GM12878 (cell line): Measurements from ENCODE around the gene ATP8B1. TPM values are rescaled to one million over a fixed set of nuclear protein-coding genes. Genes with fewer than 3 reads are reported as not detected.

Experiments
- ATAC-seq: fragments of 200-7000 bp; cut with Tn5 transposase; 3 replicates; pipeline ENCODE4 v1.9.1; 2020; ENCODE audit warnings: mild to moderate bottlenecking, moderate library complexity
- BruUV-seq: library from RNA; stranded (reverse); fragments of 400-500 nt; replicated peaks from 2 replicates; lab custom pipeline; 2021; lab: Mats Ljungman, UMichigan
- CTCF ChIA-PET: fragments of 300-600 bp; sonication (Branson Sonifier 250); formaldehyde crosslinking; extraction: SDS; loops from one replicate; lab custom pipeline; 2021; ENCODE audit warnings: inconsistent platforms; lab: Yijun Ruan, JAX
- POLR2A ChIA-PET: fragments of 350-600 bp; formaldehyde crosslinking; extraction: SDS; loops from one replicate; lab custom pipeline; 2021; ENCODE audit warnings: inconsistent platforms; lab: Charles Lee
- RAD21 ChIA-PET: fragments of 300-600 bp; sonication (Branson Sonifier 250); formaldehyde crosslinking; loops from one replicate; lab custom pipeline; 2023; ENCODE audit warnings: antibody characterized with exemption; ENCODE audit not compliant: unreplicated experiment; lab: Charles Lee
- SMC1A ChIA-PET: fragments of 300-600 bp; sonication (Branson Sonifier 250); formaldehyde crosslinking; loops from one replicate; lab custom pipeline; 2023; ENCODE audit not compliant: unreplicated experiment, uncharacterized antibody; lab: Charles Lee
- DNase-seq: peaks from one replicate; pipeline ENCODE4 v3.0.0-alpha.2; 2011; ENCODE audit warnings: low read depth, low spot score
- FAIRE-seq: peaks from 3 replicates; lab custom pipeline; 2011; peaks lifted over from hg19 to GRCh38; lab: Jason Lieb, UNC
- H2AFZ ChIP-seq: 2 replicates; pipeline ENCODE4 v1.6.0; 2011; ENCODE audit warnings: low read depth, low read length, control low read depth; ENCODE audit not compliant: control insufficient read depth
- H3K27ac ChIP-seq: 2 replicates; pipeline ENCODE4 v1.5.1; 2011; ENCODE audit warnings: control low read depth; ENCODE audit not compliant: control insufficient read depth, insufficient read depth
- H3K27me3 ChIP-seq, 2 experiments: replicated peaks in 1 of 2; 2 replicates each; pipeline versions ENCODE4 v1.6.0 to v1.6.1; 2011; ENCODE audit warnings: low read length in 1 of 2; ENCODE audit not compliant: control insufficient read depth in 2 of 2, insufficient read depth in 2 of 2
- H3K36me3 ChIP-seq, 2 experiments: 2 replicates each; pipeline ENCODE4 v1.5.1; 2011; ENCODE audit warnings: low read length in 1 of 2; ENCODE audit not compliant: control insufficient read depth in 2 of 2, insufficient read depth in 2 of 2
- H3K4me1 ChIP-seq: 2 replicates; pipeline ENCODE4 v1.6.1; 2011; ENCODE audit warnings: mild to moderate bottlenecking, low read length, moderate library complexity, mixed read lengths; ENCODE audit not compliant: control insufficient read depth, insufficient read depth
- H3K4me2 ChIP-seq: 2 replicates; pipeline ENCODE4 v1.6.0; 2011; ENCODE audit warnings: control low read depth; ENCODE audit not compliant: control insufficient read depth, insufficient read depth
- H3K4me3 ChIP-seq: fragments of 200-600 bp; sonication (generic); 2 replicates; pipeline ENCODE4 v1.5.1; 2016
- H3K79me2 ChIP-seq: 2 replicates; pipeline ENCODE4 v1.6.0; 2011; ENCODE audit warnings: low read length; ENCODE audit not compliant: control insufficient read depth, insufficient read depth
- H3K9ac ChIP-seq: 2 replicates; pipeline ENCODE4 v1.8.0; 2011; ENCODE audit warnings: low read length, control low read depth, mixed read lengths; ENCODE audit not compliant: control insufficient read depth, insufficient read depth
- H3K9me3 ChIP-seq: replicated peaks from 3 replicates; pipeline ENCODE4 v1.5.1; 2011; ENCODE audit warnings: mild to moderate bottlenecking, low read length; ENCODE audit not compliant: control insufficient read depth, insufficient read depth
- H4K20me1 ChIP-seq: 2 replicates; pipeline ENCODE4 v1.6.0; 2011; ENCODE audit not compliant: control insufficient read depth, insufficient read depth
- ATF7 ChIP-seq: fragments of 450-650 bp; IDR thresholded peaks from 2 replicates; pipeline ENCODE4 v1.6.1; 2016; ENCODE audit warnings: low read depth, mild to moderate bottlenecking
- CBX3 ChIP-seq: fragments of 200-600 bp; sonication (generic); IDR thresholded peaks from 2 replicates; pipeline ENCODE4 v1.6.1; 2016; ENCODE audit warnings: low read depth, borderline replicate concordance
- CEBPZ ChIP-seq: fragments of 150-350 bp; IDR thresholded peaks from 2 replicates; pipeline ENCODE4 v1.6.1; 2016; ENCODE audit warnings: low read depth, low read length
- GABPA ChIP-seq: IDR thresholded peaks from 2 replicates; pipeline ENCODE4 v1.6.1; 2014; ENCODE audit warnings: antibody characterized with exemption, low read depth, mild to moderate bottlenecking, inconsistent platforms
- MYB ChIP-seq: fragments of 150-350 bp; IDR thresholded peaks from 2 replicates; pipeline ENCODE4 v1.6.1; 2014; ENCODE audit warnings: mild to moderate bottlenecking, low read depth, low read length, borderline replicate concordance
- RELA ChIP-seq: fragments of 450-650 bp; IDR thresholded peaks from 2 replicates; pipeline ENCODE4 v1.8.0; 2014; ENCODE audit warnings: borderline replicate concordance; ENCODE audit not compliant: partially characterized antibody
- SIX5 ChIP-seq: IDR thresholded peaks from 2 replicates; pipeline ENCODE4 v1.6.1; 2011; ENCODE audit warnings: mild to moderate bottlenecking, low read depth, low read length, moderate library complexity; ENCODE audit not compliant: severe bottlenecking
- SMAD5 ChIP-seq: IDR thresholded peaks from 2 replicates; pipeline ENCODE4 v1.6.1; 2016; ENCODE audit warnings: antibody characterized with exemption, low read depth
- SRF ChIP-seq, 2 experiments: IDR thresholded peaks; 2 replicates each; pipeline ENCODE4 v1.6.1; 2011; ENCODE audit warnings: low read depth in 2 of 2, low read length in 2 of 2, mild to moderate bottlenecking in 1 of 2, moderate library complexity in 1 of 2
- ZNF24 ChIP-seq: fragments of 450-650 bp; IDR thresholded peaks from 2 replicates; pipeline ENCODE4 v1.6.1; 2017; ENCODE audit warnings: antibody characterized with exemption, mild to moderate bottlenecking
- WGBS: methylation state at CpG from one replicate; pipeline ENCODE4 v1.1.6; 2016; ENCODE audit warnings: low lambda C conversion rate; ENCODE audit not compliant: insufficient replicate concordance, insufficient coverage; ENCODE audit errors: missing lambda C conversion rate; 5-methylcytosine and 5-hydroxymethylcytosine counted together
- in situ Hi-C: fragments of 300-500 bp; cut with MboI; formaldehyde crosslinking; loops from 9 replicates; pipeline ENCODE4 v1.14.3; 2018; ENCODE audit warnings: mixed read lengths
- intact Hi-C: fragments of 100-400 bp; cut with micrococcal nuclease; formaldehyde crosslinking; loops from one replicate; pipeline ENCODE4 v1.14.2; 2022; ENCODE audit not compliant: unreplicated experiment
- polyA plus RNA-seq, 11 experiments: library from polyadenylated mRNA; depleted of rRNA in 4 of 11; unstranded in 6 of 11; stranded (reverse) in 5 of 11; fragments of >200 nt; fragmentation: Nextera tagmentation in 4 of 11; fragmentation: Illumina TruSeq in 1 of 11; extraction: Ambion mirVana in 4 of 11; extraction: Trizol in 1 of 11; gene quantifications; 1 replicate in 1 of 11; 2 replicates in 10 of 11; pipeline versions ENCODE4 v1.2.1 to v1.2.3, GENCODE V29; 2011 to 2016; ENCODE audit warnings: inconsistent platforms in 2 of 11, missing spikeins in 2 of 11, low read depth in 1 of 11
- total RNA-seq, 4 experiments: library from RNA; depleted of rRNA in 3 of 4; stranded (reverse); fragments of >200 nt in 3 of 4; fragmentation: Illumina TruSeq in 1 of 4; extraction: Trizol in 1 of 4; gene quantifications; 2 replicates each; pipeline versions ENCODE4 v1.2.1 to v1.2.3, GENCODE V29; 2013 to 2021
- TF ChIP-seq, protein P1 (sequence below): fragments of 450-650 bp; IDR thresholded peaks from 2 replicates; pipeline ENCODE4 v1.6.1; 2016; ENCODE audit warnings: mild to moderate bottlenecking, moderate library complexity, borderline replicate concordance
- TF ChIP-seq, protein P2 (sequence below): IDR thresholded peaks from 2 replicates; pipeline ENCODE4 v1.6.1; 2012; ENCODE audit warnings: low read depth, low read length, improper control_type of control experiment
- TF ChIP-seq, protein P3 (sequence below): fragments of 450-650 bp; IDR thresholded peaks from 2 replicates; pipeline ENCODE4 v1.6.1; 2017; ENCODE audit warnings: low read depth, mild to moderate bottlenecking, moderate library complexity

The ATP8B1 gene
- total and polyA plus RNA-seq, 10 of the 15 experiments (the other 5 are each of a cell fraction or from before 2014, with no cell fraction given): 0.03 to 0.37 (median 0.11) TPM

DNA sequence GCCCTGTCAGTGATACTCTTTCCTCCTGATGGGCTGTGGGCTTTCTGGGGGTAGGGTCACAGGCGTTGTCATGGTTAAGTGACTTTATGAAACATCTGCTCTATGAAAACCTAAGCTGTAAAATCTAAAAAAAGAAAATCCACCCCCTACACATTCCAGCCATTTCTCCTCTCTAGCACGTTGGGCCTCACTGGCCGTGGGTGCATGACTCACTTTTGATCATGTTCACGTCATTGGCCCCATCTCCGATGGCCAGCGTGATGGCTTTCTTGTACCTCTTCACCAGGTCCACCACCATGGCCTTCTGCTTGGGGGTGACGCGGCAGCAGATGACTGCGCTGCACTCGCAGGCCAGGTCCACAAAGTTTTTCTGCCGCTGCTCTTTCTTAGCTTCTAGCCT is 142.2 kb downstream of the ATP8B1 start (continued):
- TF ChIP-seq, protein P1, sequence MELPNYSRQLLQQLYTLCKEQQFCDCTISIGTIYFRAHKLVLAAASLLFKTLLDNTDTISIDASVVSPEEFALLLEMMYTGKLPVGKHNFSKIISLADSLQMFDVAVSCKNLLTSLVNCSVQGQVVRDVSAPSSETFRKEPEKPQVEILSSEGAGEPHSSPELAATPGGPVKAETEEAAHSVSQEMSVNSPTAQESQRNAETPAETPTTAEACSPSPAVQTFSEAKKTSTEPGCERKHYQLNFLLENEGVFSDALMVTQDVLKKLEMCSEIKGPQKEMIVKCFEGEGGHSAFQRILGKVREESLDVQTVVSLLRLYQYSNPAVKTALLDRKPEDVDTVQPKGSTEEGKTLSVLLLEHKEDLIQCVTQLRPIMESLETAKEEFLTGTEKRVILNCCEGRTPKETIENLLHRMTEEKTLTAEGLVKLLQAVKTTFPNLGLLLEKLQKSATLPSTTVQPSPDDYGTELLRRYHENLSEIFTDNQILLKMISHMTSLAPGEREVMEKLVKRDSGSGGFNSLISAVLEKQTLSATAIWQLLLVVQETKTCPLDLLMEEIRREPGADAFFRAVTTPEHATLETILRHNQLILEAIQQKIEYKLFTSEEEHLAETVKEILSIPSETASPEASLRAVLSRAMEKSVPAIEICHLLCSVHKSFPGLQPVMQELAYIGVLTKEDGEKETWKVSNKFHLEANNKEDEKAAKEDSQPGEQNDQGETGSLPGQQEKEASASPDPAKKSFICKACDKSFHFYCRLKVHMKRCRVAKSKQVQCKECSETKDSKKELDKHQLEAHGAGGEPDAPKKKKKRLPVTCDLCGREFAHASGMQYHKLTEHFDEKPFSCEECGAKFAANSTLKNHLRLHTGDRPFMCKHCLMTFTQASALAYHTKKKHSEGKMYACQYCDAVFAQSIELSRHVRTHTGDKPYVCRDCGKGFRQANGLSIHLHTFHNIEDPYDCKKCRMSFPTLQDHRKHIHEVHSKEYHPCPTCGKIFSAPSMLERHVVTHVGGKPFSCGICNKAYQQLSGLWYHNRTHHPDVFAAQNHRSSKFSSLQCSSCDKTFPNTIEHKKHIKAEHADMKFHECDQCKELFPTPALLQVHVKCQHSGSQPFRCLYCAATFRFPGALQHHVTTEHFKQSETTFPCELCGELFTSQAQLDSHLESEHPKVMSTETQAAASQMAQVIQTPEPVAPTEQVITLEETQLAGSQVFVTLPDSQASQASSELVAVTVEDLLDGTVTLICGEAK: no peak
- TF ChIP-seq RELA: no peak

DNA sequence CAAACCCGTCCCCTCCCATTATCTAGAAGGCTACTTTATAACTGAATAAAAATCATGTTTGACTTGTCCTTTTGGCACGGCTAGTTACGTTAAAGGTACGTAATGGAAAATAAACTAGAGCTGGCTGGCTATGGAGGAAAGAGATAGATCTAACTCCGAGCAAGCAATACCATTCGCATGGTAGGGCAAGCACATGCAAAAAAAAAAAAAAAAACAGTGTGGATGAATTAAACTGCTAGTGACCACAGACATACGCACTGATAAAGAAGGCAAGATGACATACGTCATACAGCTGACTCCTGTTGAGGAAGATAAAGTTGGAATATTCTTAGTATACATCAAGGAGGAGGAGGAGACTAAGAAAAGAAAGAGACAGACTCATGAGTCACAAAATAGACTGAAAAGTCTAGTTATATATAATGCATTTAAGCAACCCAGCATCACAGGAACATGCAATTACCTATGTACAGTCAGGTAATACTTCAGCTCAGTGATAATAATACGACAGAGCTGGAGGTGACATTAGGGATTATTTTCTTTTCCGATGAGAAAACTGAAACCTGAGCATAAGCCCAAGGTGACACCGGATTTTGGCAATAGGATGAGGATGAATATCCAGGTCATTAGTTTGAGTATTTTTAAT is 143.5 kb downstream of the ATP8B1 start:
- BruUV-seq: no TSS peak
- H2AFZ ChIP-seq: no peak overlapping the region
- H3K9ac ChIP-seq: no peak overlapping the region
- SMC1A ChIA-PET: interaction anchor here (1.0 kb wide), 1 partner anchor 10 kb away, joined by 4 read pairs; no protein-coding TSS in a partner anchor
- H3K4me3 ChIP-seq: no peak overlapping the region
- no peak for FAIRE-seq
- RAD21 ChIA-PET: no interaction called here
- no peak overlapping the region for H3K27ac ChIP-seq
- POLR2A ChIA-PET: no interaction called here
- intact Hi-C loops (no loop called here), in situ Hi-C loops (no loop called here)
- H3K27me3 ChIP-seq: no peaks in the 10 kb centered on the region
- no peaks in the 10 kb centered on the region for H3K4me1 ChIP-seq
- CTCF ChIA-PET: interaction anchor here (1.0 kb wide), 1 partner anchor 17 kb away, joined by 3 read pairs; no protein-coding TSS in a partner anchor
- DNase-seq: no peak
- H3K4me2 ChIP-seq: no peak overlapping the region
- no peaks in the 10 kb centered on the region for H3K36me3 ChIP-seq
- peaks cover 9% of the 10 kb centered on the region for H3K9me3 ChIP-seq
- WGBS: 67% methylated on average over 11 of the region's 11 CpGs
- no peaks in the 10 kb centered on the region for H4K20me1 ChIP-seq
- no peaks in the 10 kb centered on the region for H3K79me2 ChIP-seq
- ATAC-seq: no peak
- TF ChIP-seq CBX3 (no peak), SIX5 (no peak), CEBPZ (no peak), SMAD5 (no peak), ATF7 (no peak), GABPA (no peak), MYB (no peak), SRF (IDR thresholded peaks at IDR 0.05; ENCODE audit: low read depth in 2 of 2, low read length in 2 of 2) (no peak), ZNF24 (no peak)
- TF ChIP-seq, protein P2, sequence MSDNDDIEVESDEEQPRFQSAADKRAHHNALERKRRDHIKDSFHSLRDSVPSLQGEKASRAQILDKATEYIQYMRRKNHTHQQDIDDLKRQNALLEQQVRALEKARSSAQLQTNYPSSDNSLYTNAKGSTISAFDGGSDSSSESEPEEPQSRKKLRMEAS: no peak
- TF ChIP-seq, protein P3, sequence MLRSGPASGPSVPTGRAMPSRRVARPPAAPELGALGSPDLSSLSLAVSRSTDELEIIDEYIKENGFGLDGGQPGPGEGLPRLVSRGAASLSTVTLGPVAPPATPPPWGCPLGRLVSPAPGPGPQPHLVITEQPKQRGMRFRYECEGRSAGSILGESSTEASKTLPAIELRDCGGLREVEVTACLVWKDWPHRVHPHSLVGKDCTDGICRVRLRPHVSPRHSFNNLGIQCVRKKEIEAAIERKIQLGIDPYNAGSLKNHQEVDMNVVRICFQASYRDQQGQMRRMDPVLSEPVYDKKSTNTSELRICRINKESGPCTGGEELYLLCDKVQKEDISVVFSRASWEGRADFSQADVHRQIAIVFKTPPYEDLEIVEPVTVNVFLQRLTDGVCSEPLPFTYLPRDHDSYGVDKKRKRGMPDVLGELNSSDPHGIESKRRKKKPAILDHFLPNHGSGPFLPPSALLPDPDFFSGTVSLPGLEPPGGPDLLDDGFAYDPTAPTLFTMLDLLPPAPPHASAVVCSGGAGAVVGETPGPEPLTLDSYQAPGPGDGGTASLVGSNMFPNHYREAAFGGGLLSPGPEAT: no peak
